Lung microvascular endothelial cell (primary cell): Measurements from ENCODE around the gene SVIL. TPM values are rescaled to one million over a fixed set of nuclear protein-coding genes. Genes with fewer than 3 reads are reported as not detected.
"Not testable (repeated sequence)": the region's sequence is repeated elsewhere in the genome, so short reads cannot be mapped to it uniquely, and the experiment has no call there.

Experiments
- DNase-seq, 2 donors: peaks; one replicate each; pipeline versions ENCODE4 v3.0.0 to v3.0.0-alpha.2; 2010; ENCODE audit warnings: low read depth in 2 of 2
- total RNA-seq: library from RNA; depleted of rRNA; stranded (reverse); fragments of >200 nt; gene quantifications from 2 replicates; pipeline ENCODE4 v1.2.1, GENCODE V29; 2014

SVIL gene
- total RNA-seq, 1 donor from 2014 or later = 56.2 TPM

GRCh38 chr10:29649561-29650551 lies 15.1 kb upstream of the SVIL start:
- DNase-seq = no peak

- DNase-seq = peak in 1 of 2 donors; percentile 40
Observed at GRCh38 chr10:29648983-29649268, 14.2 kb upstream of the SVIL start.

DNA sequence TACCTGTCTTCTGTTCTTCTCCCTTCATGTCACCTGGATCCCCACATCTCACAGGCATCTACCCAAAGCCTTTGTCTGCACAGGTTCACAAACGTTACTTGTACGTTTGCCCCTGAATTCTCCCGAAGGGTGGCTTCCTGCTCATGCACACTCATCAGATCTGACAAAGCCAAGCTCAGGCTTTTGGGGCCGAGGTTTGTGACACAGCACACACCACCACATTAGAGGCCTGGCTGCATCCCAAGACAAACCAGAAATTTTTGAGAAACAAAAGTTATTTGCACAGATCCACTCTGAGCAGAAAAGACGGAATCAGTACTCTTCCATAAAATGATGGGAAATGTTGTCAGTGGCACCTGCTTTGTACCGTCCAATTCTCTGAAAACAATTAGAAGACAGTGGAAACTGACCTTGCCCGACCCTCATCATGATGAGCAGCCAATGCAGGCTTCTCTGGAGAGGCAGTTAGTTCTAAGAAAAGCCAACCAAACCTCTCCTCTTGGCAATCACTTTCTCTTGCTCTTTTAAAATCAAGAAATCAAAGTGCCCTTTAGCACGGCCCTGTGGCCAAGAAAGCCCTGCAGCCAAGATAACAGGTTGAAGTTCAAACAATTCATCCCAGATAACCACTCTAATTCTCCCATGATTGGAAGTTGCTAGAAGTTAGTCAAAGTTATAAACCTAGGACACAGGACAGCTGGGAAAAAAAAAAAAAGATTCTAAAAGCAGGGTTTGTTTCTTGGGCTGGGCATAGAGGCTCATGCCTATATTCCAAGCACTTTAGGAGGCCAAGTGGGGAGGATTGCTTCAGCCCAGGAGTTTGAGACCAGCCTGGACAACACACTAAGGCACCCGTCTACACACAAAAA lies 13.6 kb upstream of the SVIL start:
- DNase-seq = peak; percentile 31 to 35

DNA sequence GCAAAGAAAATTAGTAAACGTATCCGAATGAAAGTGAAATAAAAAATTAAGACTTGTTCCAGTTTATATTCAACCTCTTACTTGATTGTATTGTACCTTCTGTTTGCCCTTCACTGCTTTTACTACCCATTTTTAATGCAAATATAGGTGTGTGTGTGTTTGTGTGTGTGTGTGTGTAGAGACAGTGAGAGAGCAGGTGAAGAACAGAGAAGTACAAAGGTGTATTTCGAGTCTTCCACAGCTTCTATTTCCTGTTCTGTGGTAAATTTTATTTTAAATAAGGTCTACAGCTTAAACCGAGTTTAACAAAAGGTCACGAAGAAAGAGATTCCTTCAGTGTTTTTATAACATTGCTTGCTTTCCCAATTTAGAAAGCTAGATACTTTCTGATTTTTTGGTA lies 12.7 kb upstream of the SVIL start:
- DNase-seq = no peak

GRCh38 chr10:29646960-29647461 lies 12.2 kb upstream of the SVIL start:
- no peak for DNase-seq

- DNase-seq = peak; percentile 44 to 56
Observed at GRCh38 chr10:29646238-29646902, 11.6 kb upstream of the SVIL start.

DNA sequence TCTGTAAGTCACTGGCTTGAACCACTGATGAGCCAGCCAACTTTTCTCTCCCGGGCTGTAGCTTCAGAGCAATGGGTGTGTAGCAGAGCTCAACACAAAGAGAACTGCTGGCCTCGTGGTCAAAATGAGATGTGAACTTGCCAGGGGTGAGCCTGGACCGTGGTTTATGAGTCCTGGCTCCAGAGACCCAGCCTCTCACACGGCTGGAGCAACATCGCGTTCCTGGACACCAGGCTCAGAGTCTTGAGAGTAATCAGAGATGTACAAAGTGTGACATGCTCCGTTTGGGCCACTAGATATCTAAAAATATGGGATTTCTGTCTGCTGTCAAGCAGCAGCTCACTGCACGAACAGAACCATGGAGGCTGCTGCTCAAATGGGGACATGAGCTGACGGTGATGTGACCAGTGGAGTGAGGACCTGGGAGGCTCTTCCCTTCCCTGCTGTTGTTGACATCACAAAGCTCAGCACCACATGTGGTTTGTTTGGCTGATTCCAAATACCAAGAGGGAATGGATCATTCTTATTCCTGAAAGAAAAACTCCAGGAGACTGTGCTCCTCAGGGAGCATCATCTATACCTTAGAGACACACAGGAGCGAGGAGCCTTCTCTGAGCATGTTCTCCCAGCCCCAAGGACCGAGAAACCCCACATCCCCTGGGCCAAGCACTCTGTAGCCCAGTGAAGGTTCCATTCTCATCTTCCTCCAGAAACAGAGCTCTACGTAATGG lies 9.2 kb upstream of the SVIL start:
- no peak for DNase-seq

DNA sequence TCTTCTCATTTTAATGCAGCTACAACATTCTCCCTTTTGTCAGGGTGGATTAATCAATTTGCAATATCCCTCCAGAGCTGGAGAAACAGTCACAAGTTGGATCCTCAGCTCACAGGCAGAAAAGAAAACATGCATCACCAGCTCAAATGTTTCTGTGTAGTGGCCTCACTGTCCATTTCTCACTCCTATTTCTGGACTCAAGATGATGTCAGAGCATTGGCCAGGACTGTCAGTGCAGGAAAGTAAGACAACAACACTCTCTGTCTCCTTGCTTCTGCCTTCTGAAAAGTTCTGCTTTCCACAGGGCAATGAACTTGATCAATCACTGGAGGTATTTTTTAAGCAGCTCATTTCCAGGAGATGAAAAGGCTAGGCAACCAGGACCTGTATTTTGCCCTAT lies 8.2 kb upstream of the SVIL start:
- peak in 1 of 2 donors; percentile 36 for DNase-seq

DNA sequence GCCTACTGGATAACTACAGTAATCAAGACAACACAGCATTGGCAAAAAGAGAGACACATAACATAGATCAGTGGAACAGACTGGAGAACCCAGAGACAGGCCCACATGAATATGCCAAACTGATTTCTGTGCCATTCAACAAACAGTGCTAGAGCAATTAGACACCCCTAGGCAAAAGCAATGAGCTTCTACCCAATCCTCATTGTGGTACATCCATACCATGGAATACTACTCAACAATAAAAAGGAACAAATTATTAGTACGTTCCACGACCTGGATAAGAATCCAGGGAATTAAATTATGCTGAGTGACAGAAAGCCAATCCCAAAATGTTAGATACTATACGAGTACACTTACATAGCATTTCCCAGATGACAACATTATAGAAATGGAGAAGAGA lies 2.8 kb upstream of the SVIL start:
- no peak for DNase-seq

- peak; percentile 90 to 91 for DNase-seq
Observed at GRCh38 chr10:29636178-29636577, 1.4 kb upstream of the SVIL start.

GRCh38 chr10:29635711-29636144 lies 957 bp upstream of the SVIL start:
- peak; percentile 38 to 53 for DNase-seq

DNA sequence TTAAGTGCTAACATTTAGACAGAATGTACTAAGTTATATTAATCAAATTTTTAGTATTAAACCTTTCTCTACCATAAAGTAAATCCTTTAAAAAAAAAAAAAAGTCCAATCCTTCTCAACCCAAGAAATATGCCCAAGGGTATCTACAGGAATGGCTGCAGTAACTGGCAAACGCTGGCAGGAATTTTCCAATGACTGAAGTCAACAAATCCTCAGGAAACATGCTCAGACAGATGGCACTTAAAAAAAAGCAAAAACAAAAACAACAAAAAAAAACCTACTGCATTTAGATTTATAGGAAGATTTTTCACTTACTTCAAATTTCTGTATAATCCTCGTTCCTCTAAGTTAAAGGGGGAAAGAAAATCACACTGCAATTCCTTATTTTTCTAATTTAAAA lies 666 bp downstream of the SVIL start:
- peak in 1 of 2 donors; percentile 70 for DNase-seq

GRCh38 chr10:29631049-29631339 lies 3.8 kb downstream of the SVIL start:
- DNase-seq = no peak

- no peak for DNase-seq
Observed at GRCh38 chr10:29630205-29631048, 4.3 kb downstream of the SVIL start.

GRCh38 chr10:29628912-29629526 lies 5.8 kb downstream of the SVIL start:
- no peak for DNase-seq

GRCh38 chr10:29628311-29628710 lies 6.5 kb downstream of the SVIL start:
- DNase-seq = no peak

GRCh38 chr10:29627201-29628132 lies 7.3 kb downstream of the SVIL start:
- DNase-seq = peak in 1 of 2 donors; percentile 26

DNA sequence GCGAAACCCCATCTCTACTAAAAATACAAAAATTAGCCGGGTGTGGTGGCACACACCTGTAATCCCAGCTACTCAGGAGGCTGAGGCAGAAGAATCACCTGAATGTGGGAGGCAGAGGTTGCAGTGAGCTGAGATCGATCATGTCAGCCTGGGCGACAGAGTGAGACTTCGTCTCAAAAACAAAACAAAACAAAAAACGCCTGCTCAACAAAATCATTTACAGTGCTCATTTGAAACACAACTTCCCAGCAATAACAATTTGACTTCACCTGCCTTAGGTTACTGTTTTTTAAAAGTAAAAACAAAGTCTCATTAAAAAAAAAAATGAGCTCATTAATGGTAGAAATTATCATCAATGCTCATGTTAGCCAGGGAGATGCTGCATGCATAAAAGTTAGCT lies 10.4 kb downstream of the SVIL start:
- DNase-seq = not testable (repeated sequence)

GRCh38 chr10:29623797-29624196 lies 11.0 kb downstream of the SVIL start:
- no peak for DNase-seq
